ENCODE results near the gene SGPP1.
"Not testable (repeated sequence)": the region's sequence is repeated elsewhere in the genome, so short reads cannot be mapped to it uniquely, and the experiment has no call there.

SGPP1 gene

DNA sequence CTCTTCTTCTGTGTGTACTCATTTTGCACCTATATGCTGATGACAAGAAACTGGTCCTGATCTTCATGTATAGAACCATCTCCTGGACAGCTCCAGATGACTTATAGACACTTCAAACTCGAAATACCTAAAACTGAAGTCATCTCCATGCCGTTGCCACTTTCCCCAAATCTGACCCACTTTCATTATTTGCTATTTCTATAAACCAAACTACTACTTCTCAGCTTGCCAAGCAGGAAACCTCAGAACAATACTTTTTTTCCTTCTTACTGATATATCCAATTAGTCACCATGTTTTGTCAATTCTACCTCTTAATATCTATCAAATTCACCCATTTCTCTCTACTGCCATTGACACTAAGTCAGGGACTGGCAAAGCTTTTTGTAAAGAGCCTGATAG, 14.8 kb downstream of the SGPP1 start:
- no peak overlapping the region for H3K4me3 ChIP-seq (ENCODE audit: low read depth, low read length)
- DNase-seq (ENCODE audit: low read depth): no peak
- in situ Hi-C loops (cut with HindIII; ENCODE audit: low sequenced_read_pairs): no loop called here

GRCh38 chr14:63712123-63712522, 15.7 kb downstream of the SGPP1 start:
- in situ Hi-C loops (cut with HindIII; ENCODE audit: low sequenced_read_pairs): no loop called here
- H3K4me3 ChIP-seq (ENCODE audit: low read depth, low read length): no peak overlapping the region
- TF ChIP-seq CTCF (IDR thresholded peaks at IDR 0.05; ENCODE audit: low read depth, low read length, missing control alignments): no peak
- DNase-seq (ENCODE audit: low read depth): no peak

More for the DNA sequence above, 14.8 kb downstream of the SGPP1 start:
- TF ChIP-seq CTCF (IDR thresholded peaks at IDR 0.05; ENCODE audit: low read depth, low read length, missing control alignments): no peak

GRCh38 chr14:63710497-63710896, 17.4 kb downstream of the SGPP1 start:
- DNase-seq (ENCODE audit: low read depth): no peak
- in situ Hi-C loops (cut with HindIII; ENCODE audit: low sequenced_read_pairs): no loop called here
- no peak overlapping the region for H3K4me3 ChIP-seq (ENCODE audit: low read depth, low read length)
- no peak for TF ChIP-seq CTCF (IDR thresholded peaks at IDR 0.05; ENCODE audit: low read depth, low read length, missing control alignments)

GRCh38 chr14:63709589-63709988, 18.3 kb downstream of the SGPP1 start:
- DNase-seq (ENCODE audit: low read depth): no peak
- in situ Hi-C loops (cut with HindIII; ENCODE audit: low sequenced_read_pairs): no loop called here
- TF ChIP-seq CTCF (IDR thresholded peaks at IDR 0.05; ENCODE audit: low read depth, low read length, missing control alignments): no peak

DNA sequence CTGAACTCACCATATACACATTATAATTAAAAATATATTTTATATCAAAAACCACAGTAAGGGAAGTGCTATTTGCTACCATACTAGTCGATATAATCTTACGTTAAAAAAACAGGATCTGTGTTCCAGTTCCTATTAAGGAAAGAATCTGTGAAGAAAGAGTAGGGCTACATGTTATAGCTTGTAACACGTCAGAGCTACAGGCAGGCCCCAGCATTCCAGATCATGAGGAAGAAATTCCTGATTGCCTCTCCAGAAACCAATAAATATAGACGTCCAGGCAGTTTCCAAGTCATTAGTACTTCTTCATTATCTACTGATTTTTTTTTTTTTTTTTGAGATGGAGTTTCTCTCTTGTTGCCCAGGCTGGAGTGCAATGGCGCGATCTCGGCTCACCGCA, 20.6 kb downstream of the SGPP1 start:
- in situ Hi-C loops (cut with HindIII; ENCODE audit: low sequenced_read_pairs): no loop called here
- no peak for DNase-seq (ENCODE audit: low read depth)
- H3K4me3 ChIP-seq (ENCODE audit: low read depth, low read length): no peak overlapping the region
- no peak for TF ChIP-seq CTCF (IDR thresholded peaks at IDR 0.05; ENCODE audit: low read depth, low read length, missing control alignments)

More at GRCh38 chr14:63709589-63709988, 18.3 kb downstream of the SGPP1 start:
- H3K4me3 ChIP-seq (ENCODE audit: low read depth, low read length): no peak overlapping the region

GRCh38 chr14:63705561-63706070, 22.2 kb downstream of the SGPP1 start:
- no peak for TF ChIP-seq CTCF (IDR thresholded peaks at IDR 0.05; ENCODE audit: low read depth, low read length, missing control alignments)
- DNase-seq (ENCODE audit: low read depth): no peak
- in situ Hi-C loops (cut with HindIII; ENCODE audit: low sequenced_read_pairs): no loop called here
- no peak overlapping the region for H3K4me3 ChIP-seq (ENCODE audit: low read depth, low read length)

- in situ Hi-C loops (cut with HindIII; ENCODE audit: low sequenced_read_pairs); H3K4me3 ChIP-seq (ENCODE audit: low read depth, low read length); DNase-seq (ENCODE audit: low read depth): not testable (repeated sequence)
These were observed 25.3 kb downstream of the SGPP1 start for GRCh38 chr14:63702530-63702929.
